HFFc6 (cell line): Measurements from ENCODE around the gene TMEFF1. TPM values are rescaled to one million over a fixed set of nuclear protein-coding genes. Genes with fewer than 3 reads are reported as not detected.

Source experiments
- DNase-seq: peaks from one replicate; pipeline ENCODE4 v3.0.0-alpha.2; 2018
- H3K27ac Mint-ChIP-seq: 2 replicates; pipeline ENCODE4 v1.8.0; 2020; ENCODE audit warnings: mild to moderate bottlenecking, mixed read lengths
- H3K27me3 Mint-ChIP-seq: 2 replicates; pipeline ENCODE4 v1.8.0; 2021; ENCODE audit warnings: mild to moderate bottlenecking, moderate library complexity, mixed read lengths; ENCODE audit not compliant: insufficient read depth
- H3K36me3 Mint-ChIP-seq: 2 replicates; pipeline ENCODE4 v1.8.0; 2021; ENCODE audit warnings: low read depth, mixed read lengths
- H3K4me1 Mint-ChIP-seq: 2 replicates; pipeline ENCODE4 v1.8.0; 2020; ENCODE audit warnings: low read depth, mixed read lengths
- H3K4me3 Mint-ChIP-seq: 2 replicates; pipeline ENCODE4 v1.8.0; 2020; ENCODE audit warnings: mild to moderate bottlenecking, moderate library complexity, mixed read lengths
- H3K9me3 Mint-ChIP-seq: 2 replicates; pipeline ENCODE4 v1.8.0; 2020; ENCODE audit warnings: mild to moderate bottlenecking, mixed read lengths
- total RNA-seq, 6 experiments: library from RNA; stranded (reverse); fragmentation: NEBNext Ultra II Directional; extraction: Animal tissue kit (Norgen Biotek cat#: 25700); gene quantifications; 2 replicates in 1 of 6; 3 replicates in 5 of 6; pipeline ENCODE4 v1.2.3, GENCODE V29; 2021
- TF ChIP-seq, protein P1 (sequence below): fragments of 200-600 bp; sonication (generic); IDR thresholded peaks from 2 replicates; pipeline ENCODE4 v1.5.0; 2021; ENCODE audit warnings: antibody characterized with exemption, mild to moderate bottlenecking

Gene TMEFF1
- total RNA-seq, 6 experiments from 2014 or later, result 1.3 to 2.4 (median 1.6) TPM

GRCh38 chr9:100466171-100466828 is 6.6 kb upstream of the TMEFF1 start:
- TF ChIP-seq, protein P1, sequence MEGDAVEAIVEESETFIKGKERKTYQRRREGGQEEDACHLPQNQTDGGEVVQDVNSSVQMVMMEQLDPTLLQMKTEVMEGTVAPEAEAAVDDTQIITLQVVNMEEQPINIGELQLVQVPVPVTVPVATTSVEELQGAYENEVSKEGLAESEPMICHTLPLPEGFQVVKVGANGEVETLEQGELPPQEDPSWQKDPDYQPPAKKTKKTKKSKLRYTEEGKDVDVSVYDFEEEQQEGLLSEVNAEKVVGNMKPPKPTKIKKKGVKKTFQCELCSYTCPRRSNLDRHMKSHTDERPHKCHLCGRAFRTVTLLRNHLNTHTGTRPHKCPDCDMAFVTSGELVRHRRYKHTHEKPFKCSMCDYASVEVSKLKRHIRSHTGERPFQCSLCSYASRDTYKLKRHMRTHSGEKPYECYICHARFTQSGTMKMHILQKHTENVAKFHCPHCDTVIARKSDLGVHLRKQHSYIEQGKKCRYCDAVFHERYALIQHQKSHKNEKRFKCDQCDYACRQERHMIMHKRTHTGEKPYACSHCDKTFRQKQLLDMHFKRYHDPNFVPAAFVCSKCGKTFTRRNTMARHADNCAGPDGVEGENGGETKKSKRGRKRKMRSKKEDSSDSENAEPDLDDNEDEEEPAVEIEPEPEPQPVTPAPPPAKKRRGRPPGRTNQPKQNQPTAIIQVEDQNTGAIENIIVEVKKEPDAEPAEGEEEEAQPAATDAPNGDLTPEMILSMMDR, result no peak
- Mint-ChIP-seq H3K4me1 (peaks cover 14% of the 10 kb centered on the region), H3K36me3 (no peaks in the 10 kb centered on the region), H3K4me3 (no peak overlapping the region), H3K27ac (no peak overlapping the region), H3K9me3 (no peaks in the 10 kb centered on the region), H3K27me3 (no peaks in the 10 kb centered on the region)
- DNase-seq, result no peak

DNA sequence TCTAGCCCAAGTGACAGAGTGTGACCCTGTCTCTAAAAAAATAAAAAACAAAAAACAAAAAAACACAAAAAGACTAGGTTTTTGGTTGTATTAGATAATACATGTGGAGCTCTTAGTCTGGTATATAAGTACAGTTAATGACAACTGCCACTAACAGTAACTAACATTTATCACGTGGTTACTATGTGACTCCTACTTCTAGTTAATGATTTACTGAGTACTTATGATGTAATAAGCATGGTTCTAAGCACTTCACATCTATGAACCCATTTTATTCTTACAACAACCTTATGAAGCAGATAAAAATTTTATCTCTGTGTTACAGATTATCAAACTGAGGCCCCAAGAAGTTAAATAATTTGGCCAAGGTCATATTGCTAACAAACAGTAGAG is 6.1 kb upstream of the TMEFF1 start:
- H3K27ac Mint-ChIP-seq, result no peak overlapping the region
- H3K27me3 Mint-ChIP-seq, result no peaks in the 10 kb centered on the region
- DNase-seq, result no peak
- no peaks in the 10 kb centered on the region for H3K36me3 Mint-ChIP-seq
- TF ChIP-seq, protein P1, result no peak
- no peaks in the 10 kb centered on the region for H3K9me3 Mint-ChIP-seq
- H3K4me3 Mint-ChIP-seq, result no peak overlapping the region
- H3K4me1 Mint-ChIP-seq, result peaks cover 14% of the 10 kb centered on the region

- Mint-ChIP-seq H3K9me3 (no peaks in the 10 kb centered on the region), H3K27me3 (no peaks in the 10 kb centered on the region), H3K27ac (no peak overlapping the region), H3K4me3 (no peak overlapping the region), H3K36me3 (no peaks in the 10 kb centered on the region), H3K4me1 (peaks cover 11% of the 10 kb centered on the region)
- TF ChIP-seq, protein P1, result no peak
- no peak for DNase-seq
Measured at GRCh38 chr9:100468041-100468440, 4.9 kb upstream of the TMEFF1 start.

GRCh38 chr9:100472268-100472667 is 681 bp upstream of the TMEFF1 start:
- no peak overlapping the region for H3K27ac Mint-ChIP-seq

DNA sequence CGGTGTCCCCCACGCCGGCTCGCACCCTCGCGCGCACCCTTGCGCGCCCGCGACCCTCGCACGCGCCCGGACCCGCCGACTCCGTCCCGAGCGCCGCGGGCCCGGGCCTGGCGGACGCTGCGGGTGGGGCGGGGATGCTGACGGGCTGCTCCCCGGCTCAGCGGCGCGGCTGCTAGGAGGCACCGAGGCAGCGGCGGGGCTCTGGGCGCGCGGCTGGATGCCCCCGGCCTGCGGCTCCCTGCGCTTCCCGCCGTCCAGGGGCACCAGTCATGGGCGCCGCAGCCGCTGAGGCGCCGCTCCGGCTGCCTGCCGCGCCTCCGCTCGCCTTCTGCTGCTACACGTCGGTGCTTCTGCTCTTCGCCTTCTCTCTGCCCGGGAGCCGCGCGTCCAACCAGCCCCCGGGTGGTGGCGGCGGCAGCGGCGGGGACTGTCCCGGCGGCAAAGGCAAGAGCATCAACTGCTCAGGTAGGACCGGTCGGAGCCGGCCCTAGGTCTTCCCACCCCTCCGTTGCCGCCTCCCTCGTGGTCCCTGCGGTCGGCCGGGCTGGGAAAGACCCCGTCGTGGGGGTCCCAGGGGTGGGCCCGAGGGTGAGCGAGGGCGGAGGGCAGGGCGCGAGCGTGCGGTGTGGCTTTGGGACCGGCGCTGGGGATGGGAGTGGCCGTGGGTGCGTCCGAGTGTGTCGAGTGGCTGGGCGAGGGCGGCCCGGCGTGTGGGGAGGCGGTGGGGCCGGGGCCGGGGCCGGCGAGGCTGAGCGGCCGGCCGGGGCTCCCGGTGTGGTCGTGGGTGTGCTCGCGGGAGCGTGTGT is 530 bp downstream of the TMEFF1 start:
- H3K27me3 Mint-ChIP-seq, result no peaks in the 10 kb centered on the region
- peak; percentile 2 for DNase-seq
- TF ChIP-seq, protein P1, result no peak; the same call in 1 of the 2 replicates
- no peaks in the 10 kb centered on the region for H3K36me3 Mint-ChIP-seq
- peaks cover 14% of the 10 kb centered on the region for H3K4me1 Mint-ChIP-seq
- H3K9me3 Mint-ChIP-seq, result no peaks in the 10 kb centered on the region
- H3K4me3 Mint-ChIP-seq, result peak overlapping the region; percentile 81
- H3K27ac Mint-ChIP-seq, result no peak overlapping the region

More at GRCh38 chr9:100472268-100472667, 681 bp upstream of the TMEFF1 start:
- H3K27me3 Mint-ChIP-seq, result no peaks in the 10 kb centered on the region
- no peaks in the 10 kb centered on the region for H3K9me3 Mint-ChIP-seq
- peak overlapping the region; percentile 61 for H3K4me3 Mint-ChIP-seq
- peaks cover 14% of the 10 kb centered on the region for H3K4me1 Mint-ChIP-seq
- DNase-seq, result no peak
- no peaks in the 10 kb centered on the region for H3K36me3 Mint-ChIP-seq
- TF ChIP-seq, protein P1, result no peak
